HCT116 (cell line): ENCODE measurements around the gene TNPO1.

Experiments
- CTCF ChIP-seq, 3 experiments: fragments of 200-600 bp in 1 of 3; sonication (generic) in 1 of 3; IDR thresholded peaks in 2 of 3; conservative IDR thresholded peaks in 1 of 3; 2 replicates each; pipeline ENCODE4 v1.5.1; 2012 to 2017; ENCODE audit warnings: low read depth in 2 of 3, low read length in 2 of 3, antibody characterized with exemption in 1 of 3, borderline replicate concordance in 1 of 3, control low read depth in 1 of 3, mild to moderate bottlenecking in 1 of 3, mixed read lengths in 1 of 3, mixed run types in 1 of 3, moderate library complexity in 1 of 3; ENCODE audit not compliant: insufficient read depth in 1 of 3
- JUND ChIP-seq: IDR thresholded peaks from 2 replicates; pipeline ENCODE4 v1.6.1; 2012
- POLR2A ChIP-seq: IDR thresholded peaks from 2 replicates; pipeline ENCODE4 v1.7.0; 2011; ENCODE audit warnings: borderline replicate concordance; ENCODE audit not compliant: insufficient read depth, insufficient read length; ENCODE audit errors: extremely low read depth
- TCF7L2 ChIP-seq: IDR thresholded peaks from 2 replicates; pipeline ENCODE4 v1.7.0; 2011; ENCODE audit warnings: borderline replicate concordance, inconsistent platforms; ENCODE audit not compliant: insufficient read depth, insufficient read length; ENCODE audit errors: extremely low read depth
- YY1 ChIP-seq: IDR thresholded peaks from 2 replicates; pipeline ENCODE4 v1.6.1; 2011; ENCODE audit warnings: low read length, low read depth, moderate library complexity, mild to moderate bottlenecking; ENCODE audit not compliant: insufficient replicate concordance; ENCODE audit errors: extremely low read depth

- TF ChIP-seq CTCF (IDR thresholded peaks at IDR 0.05 in 2 of 3, conservative IDR thresholded peaks at IDR 0.05 in 1 of 3; ENCODE audit: borderline replicate concordance in 1 of 3, insufficient read depth in 1 of 3, low read depth in 2 of 3, low read length in 2 of 3) (no peak), JUND (no peak), POLR2A (no peak), YY1 (no peak), TCF7L2 (no peak)
Measured at GRCh38 chr5:72846483-72846882, 30.0 kb downstream of the TNPO1 start.
